ENCODE results near the gene ZNF70.

GRCh38 chr22:23689414-23689813 is 61.5 kb downstream of the ZNF70 start:
- TF ChIP-seq, protein P1, sequence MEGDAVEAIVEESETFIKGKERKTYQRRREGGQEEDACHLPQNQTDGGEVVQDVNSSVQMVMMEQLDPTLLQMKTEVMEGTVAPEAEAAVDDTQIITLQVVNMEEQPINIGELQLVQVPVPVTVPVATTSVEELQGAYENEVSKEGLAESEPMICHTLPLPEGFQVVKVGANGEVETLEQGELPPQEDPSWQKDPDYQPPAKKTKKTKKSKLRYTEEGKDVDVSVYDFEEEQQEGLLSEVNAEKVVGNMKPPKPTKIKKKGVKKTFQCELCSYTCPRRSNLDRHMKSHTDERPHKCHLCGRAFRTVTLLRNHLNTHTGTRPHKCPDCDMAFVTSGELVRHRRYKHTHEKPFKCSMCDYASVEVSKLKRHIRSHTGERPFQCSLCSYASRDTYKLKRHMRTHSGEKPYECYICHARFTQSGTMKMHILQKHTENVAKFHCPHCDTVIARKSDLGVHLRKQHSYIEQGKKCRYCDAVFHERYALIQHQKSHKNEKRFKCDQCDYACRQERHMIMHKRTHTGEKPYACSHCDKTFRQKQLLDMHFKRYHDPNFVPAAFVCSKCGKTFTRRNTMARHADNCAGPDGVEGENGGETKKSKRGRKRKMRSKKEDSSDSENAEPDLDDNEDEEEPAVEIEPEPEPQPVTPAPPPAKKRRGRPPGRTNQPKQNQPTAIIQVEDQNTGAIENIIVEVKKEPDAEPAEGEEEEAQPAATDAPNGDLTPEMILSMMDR (IDR thresholded peaks at IDR 0.05; ENCODE audit: low read length) = no peak
- no peak for TF ChIP-seq EZH2 (IDR thresholded peaks at IDR 0.05; ENCODE audit: borderline replicate concordance, low read length)
